ENCODE measurements around the gene ZNF488.
"Not testable (repeated sequence)": the region's sequence is repeated elsewhere in the genome, so short reads cannot be mapped to it uniquely, and the experiment has no call there.

Gene ZNF488, protein sequence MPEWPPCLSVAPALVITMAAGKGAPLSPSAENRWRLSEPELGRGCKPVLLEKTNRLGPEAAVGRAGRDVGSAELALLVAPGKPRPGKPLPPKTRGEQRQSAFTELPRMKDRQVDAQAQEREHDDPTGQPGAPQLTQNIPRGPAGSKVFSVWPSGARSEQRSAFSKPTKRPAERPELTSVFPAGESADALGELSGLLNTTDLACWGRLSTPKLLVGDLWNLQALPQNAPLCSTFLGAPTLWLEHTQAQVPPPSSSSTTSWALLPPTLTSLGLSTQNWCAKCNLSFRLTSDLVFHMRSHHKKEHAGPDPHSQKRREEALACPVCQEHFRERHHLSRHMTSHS

GRCh38 chr10:47384148-47384921 lies at the start of gene ZNF488:
Gene ZNF488 (minus strand): TSS chr10:47384293. CDS start chr10:47368829, 15,464 bp downstream.
- H3K4me3 ChIP-seq, result peak within 1 kb of the TSS; percentile 51 to 84 (median 71)
- peak within 1 kb of the TSS in 19 of 21 experiments; percentile 7 to 83 (median 65) for H3K27ac ChIP-seq

- Histone ChIP-seq H3K27ac (no peak overlapping the region), H3K4me3 (no peak overlapping the region)
Observed at GRCh38 chr10:47425813-47426419, 41.8 kb upstream of the ZNF488 start.

DNA sequence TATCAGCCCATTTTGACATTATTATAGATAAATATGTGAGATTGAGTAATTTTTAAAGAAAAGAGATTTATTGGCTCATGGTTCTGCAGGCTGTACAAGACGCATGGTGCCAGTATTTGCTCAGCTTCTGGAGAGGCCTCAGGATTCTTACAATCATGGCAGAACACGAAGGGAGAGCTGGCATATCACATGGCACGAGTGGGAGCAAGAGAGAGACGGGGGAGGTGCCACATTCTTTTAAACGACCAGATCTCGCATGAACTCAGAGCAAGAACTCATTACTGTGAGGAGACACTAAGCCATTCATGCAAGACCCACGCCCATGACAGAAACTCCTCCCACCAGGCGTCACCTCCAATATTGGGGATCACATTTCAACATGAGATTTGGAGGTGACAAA lies 40.1 kb upstream of the ZNF488 start:
- no peak overlapping the region for H3K27ac ChIP-seq
- no peak overlapping the region for H3K4me3 ChIP-seq

- no peak overlapping the region for H3K4me3 ChIP-seq
- no peak overlapping the region for H3K27ac ChIP-seq
Observed at GRCh38 chr10:47423476-47423875, 39.4 kb upstream of the ZNF488 start.

DNA sequence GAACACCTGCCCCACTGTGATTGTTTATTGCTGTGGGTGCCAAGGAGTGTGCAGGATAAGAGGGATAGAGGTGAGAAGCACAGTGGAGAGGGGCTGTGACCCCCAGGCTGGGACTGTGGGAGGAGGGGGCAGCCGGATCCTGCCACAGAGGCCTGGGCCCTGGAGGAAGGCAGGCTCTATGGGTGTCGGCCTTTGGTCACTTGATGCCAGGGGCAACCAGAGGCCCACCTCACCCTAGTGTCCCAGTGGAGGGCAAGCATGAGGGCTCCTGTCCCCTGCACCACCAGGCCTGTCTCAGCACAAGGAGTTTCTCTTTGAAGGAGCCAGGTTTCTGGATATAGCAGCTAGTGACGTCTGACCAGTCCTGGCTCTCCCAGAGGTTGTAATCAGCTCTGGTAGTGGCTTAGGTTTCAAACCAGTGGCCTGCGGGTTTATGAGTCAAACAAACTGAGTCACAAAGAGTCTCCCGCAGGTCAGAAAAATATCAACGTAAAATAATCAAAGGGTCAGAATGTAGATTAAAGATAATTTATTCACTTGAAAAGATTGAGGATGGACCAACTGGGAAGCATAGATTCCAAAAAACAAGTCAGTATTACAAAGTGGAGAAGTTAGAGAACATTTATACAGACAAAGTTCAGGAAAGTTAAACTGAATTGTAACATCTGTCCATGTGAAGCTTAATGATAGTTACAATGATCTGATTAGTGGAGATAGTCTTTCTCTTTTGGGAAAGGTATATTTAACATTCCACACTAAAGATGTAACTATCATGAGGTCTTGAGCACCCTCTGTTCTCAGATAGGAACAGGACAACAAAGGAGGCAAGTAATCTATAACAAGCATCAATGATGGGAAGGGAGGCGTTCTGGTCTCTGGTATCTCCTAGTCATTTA lies 37.2 kb upstream of the ZNF488 start:
- H3K27ac ChIP-seq, result no peak overlapping the region
- H3K4me3 ChIP-seq, result no peak overlapping the region

GRCh38 chr10:47420305-47421056 lies 36.4 kb upstream of the ZNF488 start:
- H3K27ac ChIP-seq, result no peak overlapping the region
- no peak overlapping the region for H3K4me3 ChIP-seq

- no peak overlapping the region for H3K27ac ChIP-seq
- H3K4me3 ChIP-seq, result no peak overlapping the region
Observed at GRCh38 chr10:47419421-47419820, 35.3 kb upstream of the ZNF488 start.

- Histone ChIP-seq H3K4me3 (no peak overlapping the region), H3K27ac (no peak overlapping the region)
Observed at GRCh38 chr10:47418966-47419365, 34.9 kb upstream of the ZNF488 start.

DNA sequence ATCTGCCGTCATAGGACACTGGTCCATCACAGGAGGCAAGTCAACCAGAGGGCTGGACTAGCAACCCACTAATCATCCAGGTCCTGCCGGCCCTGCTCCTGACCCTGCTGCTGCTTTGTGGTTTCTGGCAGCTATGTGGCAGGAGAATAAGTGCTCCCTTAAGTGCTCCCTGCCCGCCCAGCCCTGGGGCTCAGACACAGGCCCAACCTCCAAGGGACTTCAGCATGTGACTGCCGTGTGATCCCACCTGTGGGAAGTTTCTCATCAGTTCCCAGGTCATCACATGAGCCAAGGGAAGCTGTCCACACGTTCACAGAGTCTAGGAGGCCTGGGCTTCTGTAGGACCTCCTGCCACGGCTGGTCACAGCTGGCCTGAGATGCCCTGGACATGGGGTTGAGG lies 34.2 kb upstream of the ZNF488 start:
- Histone ChIP-seq H3K4me3 (no peak overlapping the region), H3K27ac (no peak overlapping the region)

DNA sequence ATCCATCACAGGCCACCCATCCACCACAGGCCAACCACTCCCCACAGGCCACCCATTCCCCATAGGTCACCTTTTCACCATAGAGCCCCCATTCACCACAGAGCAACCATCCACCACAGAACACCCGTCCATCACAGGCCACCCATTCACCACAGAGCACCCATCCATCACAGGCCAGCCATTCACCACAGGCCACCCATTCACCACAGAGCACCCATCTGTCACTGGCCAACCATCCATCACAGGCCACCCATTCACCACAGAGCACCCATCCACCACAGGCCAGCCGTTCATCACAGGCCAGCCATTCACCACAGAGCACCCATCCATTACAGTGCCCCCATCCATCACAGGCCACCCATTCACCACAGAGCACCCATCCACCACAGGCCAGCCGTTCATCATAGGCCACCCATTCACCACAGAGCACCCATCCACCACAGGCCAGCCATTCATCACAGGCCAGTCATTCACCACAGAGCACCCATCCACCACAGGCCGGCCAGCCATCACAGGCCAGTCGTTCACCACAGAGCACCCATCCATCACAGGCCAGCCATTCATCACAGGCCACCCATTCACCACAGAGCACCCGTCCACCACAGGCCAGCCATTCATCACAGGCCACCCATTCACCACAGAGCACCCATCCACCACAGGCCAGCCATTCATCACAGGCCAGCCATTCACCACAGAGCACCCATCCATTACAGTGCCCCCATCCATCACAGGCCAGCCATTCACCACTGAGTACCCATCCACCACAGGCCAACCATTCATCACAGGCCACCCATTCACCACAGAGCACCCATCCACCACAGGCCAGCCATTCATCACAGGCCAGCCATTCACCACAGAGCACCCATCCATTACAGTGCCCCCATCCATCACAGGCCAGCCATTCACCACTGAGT lies 32.5 kb upstream of the ZNF488 start:
- H3K27ac ChIP-seq, H3K4me3 ChIP-seq: not testable (repeated sequence)

DNA sequence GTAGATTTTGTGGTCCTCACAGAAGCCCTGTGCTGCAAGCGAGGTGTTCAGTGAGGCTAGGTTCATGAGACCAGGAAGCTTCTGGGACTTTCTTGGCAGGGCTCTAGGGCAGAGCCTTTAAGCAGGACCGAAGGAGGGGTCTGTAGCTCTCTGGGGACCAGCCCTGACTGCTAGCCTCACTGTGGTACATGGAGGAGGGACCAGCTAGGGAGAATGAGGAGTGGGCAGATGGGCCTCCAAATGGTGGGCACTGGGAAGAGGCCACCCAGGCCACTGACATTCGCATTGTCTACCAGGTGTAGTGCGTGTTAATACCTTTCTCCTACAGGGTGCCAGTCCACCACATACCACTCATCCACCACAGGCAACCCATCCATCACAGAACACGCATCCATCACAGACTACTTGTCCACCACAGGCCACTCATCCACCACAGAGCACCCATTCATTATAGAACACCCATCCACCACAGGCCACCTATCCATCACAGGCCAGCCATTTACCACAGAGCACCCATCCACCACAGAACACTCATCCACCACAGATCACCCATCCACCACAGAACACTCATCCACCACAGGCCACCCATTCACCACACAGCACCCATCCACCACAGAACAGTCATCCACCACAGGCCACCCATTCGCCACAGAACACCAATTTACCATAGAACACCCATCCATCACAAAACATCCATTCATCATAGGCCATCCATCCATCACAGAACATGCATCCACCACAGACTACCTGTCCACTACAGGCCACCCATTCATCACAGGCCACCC lies 31.6 kb upstream of the ZNF488 start:
- Histone ChIP-seq H3K27ac (no peak overlapping the region), H3K4me3 (no peak overlapping the region)

GRCh38 chr10:47414752-47415519 lies 30.8 kb upstream of the ZNF488 start:
- Histone ChIP-seq H3K4me3 (no peak overlapping the region), H3K27ac (no peak overlapping the region)

- no peak overlapping the region for H3K4me3 ChIP-seq
Observed at GRCh38 chr10:47414227-47414592, 30.1 kb upstream of the ZNF488 start.

DNA sequence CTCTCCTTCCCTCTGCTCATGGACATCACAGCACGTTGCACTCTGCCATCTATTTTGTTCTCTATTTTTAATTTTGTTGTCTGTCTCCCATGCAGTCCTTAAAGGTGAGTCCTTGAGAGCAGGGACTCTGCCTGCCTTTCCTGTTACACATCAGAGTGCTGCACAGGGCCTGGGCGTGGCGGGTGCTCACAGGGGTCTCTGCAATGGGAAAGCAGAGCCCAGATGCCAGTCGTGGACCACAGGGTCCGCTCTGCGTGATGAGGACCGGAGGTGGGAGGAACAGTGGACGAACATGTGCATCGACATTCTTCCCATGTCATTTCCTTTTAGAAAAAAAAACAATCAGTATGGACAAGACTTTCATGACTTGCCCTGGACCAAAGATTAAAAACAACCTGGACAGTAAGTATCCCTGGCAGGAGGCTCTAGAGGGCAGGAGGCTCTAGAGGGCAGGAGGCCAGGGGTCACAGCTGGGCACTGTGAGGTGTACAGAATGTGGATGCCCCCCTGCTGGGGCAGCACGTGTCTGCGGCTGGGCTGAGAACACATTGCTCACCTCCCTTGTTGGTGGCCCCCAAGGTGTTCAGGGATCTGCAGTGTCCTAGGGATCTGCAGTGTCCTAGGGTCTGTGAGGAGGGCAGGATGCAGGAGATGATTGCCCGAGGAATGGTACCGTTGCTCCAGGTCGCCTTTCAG lies 29.6 kb upstream of the ZNF488 start:
- H3K27ac ChIP-seq, result no peak overlapping the region
- H3K4me3 ChIP-seq, result no peak overlapping the region

More at GRCh38 chr10:47414227-47414592, 30.1 kb upstream of the ZNF488 start:
- H3K27ac ChIP-seq, result no peak overlapping the region

DNA sequence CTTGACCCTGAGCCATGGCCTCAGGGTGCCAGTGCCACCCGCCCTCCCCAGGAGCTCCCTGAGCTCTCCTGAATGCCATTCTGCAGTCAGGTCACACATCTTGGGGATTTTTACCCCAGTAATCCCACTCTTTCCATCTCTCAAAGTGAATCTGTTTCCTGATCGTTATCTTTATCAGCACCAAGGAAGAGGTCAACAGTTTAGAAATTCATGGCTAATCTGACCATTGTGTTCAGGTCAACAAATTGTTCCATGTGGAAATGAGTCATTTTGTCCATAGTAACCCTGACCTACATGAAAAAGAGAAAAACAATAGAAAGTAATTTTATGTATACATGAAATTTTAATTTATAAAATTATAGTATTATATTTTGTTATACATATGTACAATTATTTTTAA lies 28.8 kb upstream of the ZNF488 start:
- no peak overlapping the region for H3K27ac ChIP-seq
- H3K4me3 ChIP-seq, result no peak overlapping the region

DNA sequence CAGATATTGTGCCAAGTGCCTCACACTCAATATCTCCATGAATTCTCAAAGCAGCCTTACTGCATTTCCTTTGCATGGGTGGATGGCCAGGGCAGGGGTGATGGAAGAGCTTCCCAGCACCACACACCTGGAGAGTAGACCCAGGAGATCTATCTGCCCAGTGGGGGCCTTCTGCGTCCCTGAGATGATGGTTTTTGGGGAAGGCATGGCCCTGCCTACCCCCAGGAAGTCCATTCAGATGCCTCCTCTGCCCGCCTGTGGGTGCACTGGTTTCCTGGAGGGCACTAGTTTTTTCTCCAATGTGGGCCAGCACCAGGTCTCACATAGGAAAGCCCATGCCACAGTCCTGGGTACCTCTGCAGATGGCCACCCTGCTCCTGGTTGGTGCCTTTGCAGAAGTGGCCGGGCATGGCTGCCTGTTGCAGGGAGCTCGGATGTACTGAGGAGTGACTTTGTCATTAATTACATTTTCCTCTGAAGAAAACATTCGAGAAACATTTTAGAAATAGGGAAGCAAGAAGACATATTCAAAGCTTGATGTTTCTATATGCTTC lies 28.2 kb upstream of the ZNF488 start:
- H3K27ac ChIP-seq, result no peak overlapping the region
- no peak overlapping the region for H3K4me3 ChIP-seq

Data from skin epidermis (tissue), 12 donors.